ENCODE data around the gene GCN1. TPM values are rescaled to one million over a fixed set of nuclear protein-coding genes. Genes with fewer than 3 reads are reported as not detected.
A peak's percentile ranks its signal among the peaks of the same experiment; 100 is the strongest.

The GCN1 gene
- total and polyA plus RNA-seq, 10 donors = 10.4 to 131 (median 95.5) TPM

GRCh38 chr12:120089105-120089504, 105.4 kb downstream of the GCN1 start:
- Histone ChIP-seq H3K9me3 (no peaks in the 10 kb centered on the region), H3K27me3 (replicated peaks in 1 of 7) (no peaks in the 10 kb centered on the region), H3K27ac (no peak overlapping the region), H3K36me3 (peaks cover 0 to 44% (median 22%) of the 10 kb centered on the region in 6 donors), H3K4me3 (no peak overlapping the region), H3K4me1 (peaks cover 10 to 23% (median 17%) of the 10 kb centered on the region in 6 donors)
- intact Hi-C loops (cut with DNase I; ENCODE audit: low total_unique reads) = no loop called here
- 20 to 43% (median 37%) methylated on average over 7 to 8 of the region's 8 CpGs for WGBS, 5 donors
- no peak for TF ChIP-seq POLR2A (IDR thresholded peaks at IDR 0.05)
- TF ChIP-seq, protein P1, sequence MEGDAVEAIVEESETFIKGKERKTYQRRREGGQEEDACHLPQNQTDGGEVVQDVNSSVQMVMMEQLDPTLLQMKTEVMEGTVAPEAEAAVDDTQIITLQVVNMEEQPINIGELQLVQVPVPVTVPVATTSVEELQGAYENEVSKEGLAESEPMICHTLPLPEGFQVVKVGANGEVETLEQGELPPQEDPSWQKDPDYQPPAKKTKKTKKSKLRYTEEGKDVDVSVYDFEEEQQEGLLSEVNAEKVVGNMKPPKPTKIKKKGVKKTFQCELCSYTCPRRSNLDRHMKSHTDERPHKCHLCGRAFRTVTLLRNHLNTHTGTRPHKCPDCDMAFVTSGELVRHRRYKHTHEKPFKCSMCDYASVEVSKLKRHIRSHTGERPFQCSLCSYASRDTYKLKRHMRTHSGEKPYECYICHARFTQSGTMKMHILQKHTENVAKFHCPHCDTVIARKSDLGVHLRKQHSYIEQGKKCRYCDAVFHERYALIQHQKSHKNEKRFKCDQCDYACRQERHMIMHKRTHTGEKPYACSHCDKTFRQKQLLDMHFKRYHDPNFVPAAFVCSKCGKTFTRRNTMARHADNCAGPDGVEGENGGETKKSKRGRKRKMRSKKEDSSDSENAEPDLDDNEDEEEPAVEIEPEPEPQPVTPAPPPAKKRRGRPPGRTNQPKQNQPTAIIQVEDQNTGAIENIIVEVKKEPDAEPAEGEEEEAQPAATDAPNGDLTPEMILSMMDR (IDR thresholded peaks at IDR 0.05 in 8 of 11, conservative IDR thresholded peaks at IDR 0.05 in 3 of 11) = no peak
- TF ChIP-seq POLR2AphosphoS5 (IDR thresholded peaks at IDR 0.05) = no peak
- DNase-seq = no peak

GRCh38 chr12:120086801-120087621, 107.5 kb downstream of the GCN1 start:
- H3K4me1 ChIP-seq = peaks cover 10 to 23% (median 17%) of the 10 kb centered on the region in 6 donors
- intact Hi-C loops (cut with DNase I; ENCODE audit: low total_unique reads) = no loop called here
- peaks cover 0 to 23% (median 7%) of the 10 kb centered on the region in 6 donors for H3K36me3 ChIP-seq
- DNase-seq = peak; percentile 100
- peak in 1 of 3 donors; percentile 78 for TF ChIP-seq POLR2A (IDR thresholded peaks at IDR 0.05)
- TF ChIP-seq POLR2AphosphoS5 (IDR thresholded peaks at IDR 0.05) = peak; percentile 89 to 95 (median 91)
- TF ChIP-seq, protein P1 (IDR thresholded peaks at IDR 0.05 in 8 of 11, conservative IDR thresholded peaks at IDR 0.05 in 3 of 11) = peak; percentile 97 to 100 (median 99)
- H3K27ac ChIP-seq = peak overlapping the region in 7 of 8 donors; percentile 24 to 84 (median 76)
- WGBS, 5 donors = 0 to 1% (median 1%) methylated on average over 13 to 55 of the region's 55 CpGs
- no peaks in the 10 kb centered on the region for H3K27me3 ChIP-seq (replicated peaks in 1 of 7)
- peak overlapping the region in 6 of 8 donors; percentile 22 to 67 (median 40) for H3K4me3 ChIP-seq
- H3K9me3 ChIP-seq = no peaks in the 10 kb centered on the region

- H3K27ac ChIP-seq = peak overlapping the region in 6 of 8 donors; percentile 24 to 84 (median 78)
- intact Hi-C loops (cut with DNase I; ENCODE audit: low total_unique reads) = no loop called here
- H3K4me1 ChIP-seq = peaks cover 10 to 23% (median 17%) of the 10 kb centered on the region in 6 donors
- no peaks in the 10 kb centered on the region for H3K9me3 ChIP-seq
- peak; percentile 61 for DNase-seq
- 71 to 82% (median 72%) methylated on average over 6 of the region's 6 CpGs for WGBS, 5 donors
- H3K4me3 ChIP-seq = no peak overlapping the region
- peaks cover 0 to 14% (median 0%) of the 10 kb centered on the region in 6 donors for H3K36me3 ChIP-seq
- no peaks in the 10 kb centered on the region for H3K27me3 ChIP-seq (replicated peaks in 1 of 7)
- no peak for TF ChIP-seq POLR2AphosphoS5 (IDR thresholded peaks at IDR 0.05)
- no peak for TF ChIP-seq POLR2A (IDR thresholded peaks at IDR 0.05)
- TF ChIP-seq, protein P1 (IDR thresholded peaks at IDR 0.05 in 8 of 11, conservative IDR thresholded peaks at IDR 0.05 in 3 of 11) = no peak
Measured at GRCh38 chr12:120085920-120086645, 108.4 kb downstream of the GCN1 start.

Measured in spleen (tissue), 11 donors.